HEK293 (cell line): ENCODE results near the gene MYO5B.
"Not testable (repeated sequence)": the region's sequence is repeated elsewhere in the genome, so short reads cannot be mapped to it uniquely, and the experiment has no call there.

Source experiments
- CTCF ChIA-PET: fragments of 350-600 bp; formaldehyde crosslinking; extraction: SDS; loops from one replicate; lab custom pipeline; 2021; ENCODE audit warnings: antibody characterized with exemption; lab: Yijun Ruan, JAX
- POLR2A ChIA-PET: fragments of 300-600 bp; formaldehyde crosslinking; extraction: SDS; loops from one replicate; lab custom pipeline; 2020; ENCODE audit warnings: antibody characterized with exemption, inconsistent platforms; lab: Yijun Ruan, JAX
- H3K27ac ChIP-seq: fragments of 200-500 bp; sonication (Bioruptor generic); 2 replicates; pipeline ENCODE4 v1.5.1; 2014; ENCODE audit warnings: low read depth, low read length, control low read depth, inconsistent platforms; ENCODE audit errors: extremely low read depth
- H3K36me3 ChIP-seq, 2 experiments: fragments of 200-500 bp in 1 of 2; sonication (Bioruptor generic) in 1 of 2; 1 replicate in 1 of 2; 2 replicates in 1 of 2; pipeline ENCODE4 v1.5.1; 2014 to 2017; ENCODE audit warnings: inconsistent platforms in 2 of 2, low read length in 2 of 2; ENCODE audit not compliant: control insufficient read depth in 2 of 2, insufficient read depth in 1 of 2
- H3K4me1 ChIP-seq: fragments of 200-500 bp; sonication (Bioruptor generic); 2 replicates; pipeline ENCODE4 v1.5.1; 2014; ENCODE audit warnings: mild to moderate bottlenecking, low read length, inconsistent platforms; ENCODE audit not compliant: control insufficient read depth, insufficient read depth
- H3K4me3 ChIP-seq: 2 replicates; pipeline ENCODE4 v1.5.1; 2011; ENCODE audit warnings: low read depth, mild to moderate bottlenecking, control low read depth, low read length, moderate library complexity
- H3K9me3 ChIP-seq: fragments of 200-500 bp; sonication (Bioruptor generic); 2 replicates; pipeline ENCODE4 v1.5.1; 2014; ENCODE audit warnings: low read depth, low read length, inconsistent platforms; ENCODE audit not compliant: control insufficient read depth, insufficient read depth
- SETDB1 ChIP-seq: IDR thresholded peaks from one replicate; pipeline ENCODE4 v1.6.1; 2017; ENCODE audit warnings: mild to moderate bottlenecking, low read length, moderate library complexity, mixed read lengths; ENCODE audit not compliant: insufficient read length
- ZBTB8A ChIP-seq: fragments of 450-650 bp; formaldehyde crosslinking; IDR thresholded peaks from 2 replicates; pipeline ENCODE4 v1.5.1; 2016; ENCODE audit warnings: missing biosample characterization, missing genetic modification characterization
- ZNF112 ChIP-seq: fragments of 450-650 bp; formaldehyde crosslinking; IDR thresholded peaks from 2 replicates; pipeline ENCODE4 v1.5.0; 2017; ENCODE audit warnings: missing biosample characterization, missing genetic modification characterization
- ZNF23 ChIP-seq: fragments of 450-650 bp; formaldehyde crosslinking; IDR thresholded peaks from 2 replicates; pipeline ENCODE4 v1.5.1; 2016; ENCODE audit warnings: missing biosample characterization, missing genetic modification characterization, borderline replicate concordance
- ZNF335 ChIP-seq: fragments of 450-650 bp; formaldehyde crosslinking; conservative IDR thresholded peaks from 2 replicates; pipeline ENCODE4 v1.5.1; 2016; ENCODE audit warnings: missing biosample characterization, missing genetic modification characterization
- ZNF549 ChIP-seq: fragments of 450-650 bp; IDR thresholded peaks from 2 replicates; pipeline ENCODE4 v1.5.1; 2018; ENCODE audit warnings: missing biosample characterization, missing genetic modification characterization, mild to moderate bottlenecking, inconsistent platforms, moderate library complexity
- ZNF610 ChIP-seq: fragments of 450-650 bp; formaldehyde crosslinking; IDR thresholded peaks from 2 replicates; pipeline ENCODE4 v1.5.1; 2016; ENCODE audit warnings: missing biosample characterization, missing genetic modification characterization, borderline replicate concordance
- ZNF658 ChIP-seq: fragments of 450-650 bp; formaldehyde crosslinking; IDR thresholded peaks from 2 replicates; pipeline ENCODE4; 2016; ENCODE audit warnings: missing biosample characterization, missing genetic modification characterization
- ZSCAN16 ChIP-seq: fragments of 450-650 bp; formaldehyde crosslinking; IDR thresholded peaks from 2 replicates; pipeline ENCODE4 v1.5.1; 2016; ENCODE audit warnings: missing biosample characterization, missing genetic modification characterization
- TF ChIP-seq, protein P1 (sequence below): fragments of 450-650 bp; formaldehyde crosslinking; IDR thresholded peaks from 2 replicates; pipeline ENCODE4 v1.5.1; 2017; ENCODE audit warnings: missing biosample characterization, missing genetic modification characterization
- TF ChIP-seq, protein P2 (sequence below): fragments of 450-650 bp; IDR thresholded peaks from 2 replicates; pipeline ENCODE4 v1.5.1; 2018; ENCODE audit warnings: missing biosample characterization, missing genetic modification characterization
- TF ChIP-seq, protein P3 (sequence below): fragments of 450-650 bp; formaldehyde crosslinking; IDR thresholded peaks from 2 replicates; pipeline ENCODE4 v1.5.1; 2016; ENCODE audit warnings: missing biosample characterization, missing genetic modification characterization, borderline replicate concordance
- TF ChIP-seq, protein P4 (sequence below): fragments of 450-650 bp; formaldehyde crosslinking; IDR thresholded peaks from 2 replicates; pipeline ENCODE4 v1.5.1; 2016; ENCODE audit warnings: missing biosample characterization, missing genetic modification characterization, borderline replicate concordance
- TF ChIP-seq, protein P5 (sequence below): sonication (generic); formaldehyde crosslinking; IDR thresholded peaks from 2 replicates; pipeline ENCODE4 v1.8.1; 2022; ENCODE audit warnings: mild to moderate bottlenecking, moderate library complexity, missing genetic modification reagents
- TF ChIP-seq, protein P6 (sequence below): fragments of 450-650 bp; formaldehyde crosslinking; IDR thresholded peaks from 2 replicates; pipeline ENCODE4 v1.5.1; 2016; ENCODE audit warnings: missing biosample characterization, missing genetic modification characterization
- TF ChIP-seq, protein P7 (sequence below): fragments of 450-650 bp; formaldehyde crosslinking; IDR thresholded peaks from 2 replicates; pipeline ENCODE4 v1.5.1; 2016; ENCODE audit warnings: missing biosample characterization, missing genetic modification characterization

The MYO5B gene

DNA sequence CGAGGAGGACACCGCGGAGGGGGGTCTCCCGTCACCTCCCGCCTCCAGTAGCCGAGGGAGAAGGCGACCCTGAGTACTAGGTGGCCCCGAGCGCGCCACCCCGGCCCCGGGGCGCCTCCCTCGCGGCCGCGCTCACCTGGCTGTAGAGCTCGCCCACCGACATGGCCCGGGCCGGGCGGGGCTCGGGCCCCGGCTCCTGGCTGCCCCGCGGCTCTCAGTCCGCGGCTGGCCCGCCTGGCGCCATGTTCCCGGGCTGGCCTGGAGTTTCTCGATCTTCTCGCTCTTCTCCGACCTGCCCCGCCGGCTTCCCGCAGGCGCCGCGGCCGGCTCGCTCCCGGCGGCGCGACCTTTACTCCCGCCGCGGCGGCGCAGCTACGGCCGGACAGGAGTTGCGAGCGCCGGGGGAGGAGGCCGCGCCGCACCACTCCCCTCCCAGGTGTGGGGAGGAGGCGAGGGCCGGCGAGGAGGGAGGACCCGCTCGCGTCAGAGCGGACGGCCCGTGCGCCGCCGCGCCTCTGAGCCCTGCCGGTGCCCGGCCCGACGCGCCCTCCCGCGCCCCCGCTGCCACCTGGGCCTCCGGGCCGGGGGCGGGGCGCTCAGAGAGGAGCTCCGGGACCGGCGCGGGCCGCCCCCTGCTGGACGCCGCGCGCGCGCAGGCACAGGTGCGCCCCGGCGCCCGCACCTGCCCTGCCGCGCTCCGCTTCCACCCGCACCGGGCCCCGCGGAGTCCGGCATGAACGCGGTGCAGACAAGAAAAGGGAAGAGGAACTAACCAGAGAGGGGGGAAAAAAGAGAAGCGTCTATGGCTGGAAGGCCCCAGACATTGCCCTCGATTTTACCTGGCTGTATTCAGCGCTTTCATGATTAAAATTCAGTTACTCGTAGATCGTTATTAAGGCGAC lies at the start of gene MYO5B (continued):
- TF ChIP-seq, protein P1, sequence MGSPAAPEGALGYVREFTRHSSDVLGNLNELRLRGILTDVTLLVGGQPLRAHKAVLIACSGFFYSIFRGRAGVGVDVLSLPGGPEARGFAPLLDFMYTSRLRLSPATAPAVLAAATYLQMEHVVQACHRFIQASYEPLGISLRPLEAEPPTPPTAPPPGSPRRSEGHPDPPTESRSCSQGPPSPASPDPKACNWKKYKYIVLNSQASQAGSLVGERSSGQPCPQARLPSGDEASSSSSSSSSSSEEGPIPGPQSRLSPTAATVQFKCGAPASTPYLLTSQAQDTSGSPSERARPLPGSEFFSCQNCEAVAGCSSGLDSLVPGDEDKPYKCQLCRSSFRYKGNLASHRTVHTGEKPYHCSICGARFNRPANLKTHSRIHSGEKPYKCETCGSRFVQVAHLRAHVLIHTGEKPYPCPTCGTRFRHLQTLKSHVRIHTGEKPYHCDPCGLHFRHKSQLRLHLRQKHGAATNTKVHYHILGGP (tag by site-specific recombination), result no peak
- no peak for TF ChIP-seq ZNF112
- TF ChIP-seq ZNF549 (tag by site-specific recombination), result peak; percentile 29; the same call in 1 of the 2 replicates
- TF ChIP-seq, protein P2, sequence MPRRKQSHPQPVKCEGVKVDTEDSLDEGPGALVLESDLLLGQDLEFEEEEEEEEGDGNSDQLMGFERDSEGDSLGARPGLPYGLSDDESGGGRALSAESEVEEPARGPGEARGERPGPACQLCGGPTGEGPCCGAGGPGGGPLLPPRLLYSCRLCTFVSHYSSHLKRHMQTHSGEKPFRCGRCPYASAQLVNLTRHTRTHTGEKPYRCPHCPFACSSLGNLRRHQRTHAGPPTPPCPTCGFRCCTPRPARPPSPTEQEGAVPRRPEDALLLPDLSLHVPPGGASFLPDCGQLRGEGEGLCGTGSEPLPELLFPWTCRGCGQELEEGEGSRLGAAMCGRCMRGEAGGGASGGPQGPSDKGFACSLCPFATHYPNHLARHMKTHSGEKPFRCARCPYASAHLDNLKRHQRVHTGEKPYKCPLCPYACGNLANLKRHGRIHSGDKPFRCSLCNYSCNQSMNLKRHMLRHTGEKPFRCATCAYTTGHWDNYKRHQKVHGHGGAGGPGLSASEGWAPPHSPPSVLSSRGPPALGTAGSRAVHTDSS, result 0 out of 2 replicates have a peak, but pooled peaks have one; percentile 31
- TF ChIP-seq, protein P3, sequence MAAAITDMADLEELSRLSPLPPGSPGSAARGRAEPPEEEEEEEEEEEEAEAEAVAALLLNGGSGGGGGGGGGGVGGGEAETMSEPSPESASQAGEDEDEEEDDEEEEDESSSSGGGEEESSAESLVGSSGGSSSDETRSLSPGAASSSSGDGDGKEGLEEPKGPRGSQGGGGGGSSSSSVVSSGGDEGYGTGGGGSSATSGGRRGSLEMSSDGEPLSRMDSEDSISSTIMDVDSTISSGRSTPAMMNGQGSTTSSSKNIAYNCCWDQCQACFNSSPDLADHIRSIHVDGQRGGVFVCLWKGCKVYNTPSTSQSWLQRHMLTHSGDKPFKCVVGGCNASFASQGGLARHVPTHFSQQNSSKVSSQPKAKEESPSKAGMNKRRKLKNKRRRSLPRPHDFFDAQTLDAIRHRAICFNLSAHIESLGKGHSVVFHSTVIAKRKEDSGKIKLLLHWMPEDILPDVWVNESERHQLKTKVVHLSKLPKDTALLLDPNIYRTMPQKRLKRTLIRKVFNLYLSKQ (tag by site-specific recombination), result no peak
- TF ChIP-seq, protein P4, sequence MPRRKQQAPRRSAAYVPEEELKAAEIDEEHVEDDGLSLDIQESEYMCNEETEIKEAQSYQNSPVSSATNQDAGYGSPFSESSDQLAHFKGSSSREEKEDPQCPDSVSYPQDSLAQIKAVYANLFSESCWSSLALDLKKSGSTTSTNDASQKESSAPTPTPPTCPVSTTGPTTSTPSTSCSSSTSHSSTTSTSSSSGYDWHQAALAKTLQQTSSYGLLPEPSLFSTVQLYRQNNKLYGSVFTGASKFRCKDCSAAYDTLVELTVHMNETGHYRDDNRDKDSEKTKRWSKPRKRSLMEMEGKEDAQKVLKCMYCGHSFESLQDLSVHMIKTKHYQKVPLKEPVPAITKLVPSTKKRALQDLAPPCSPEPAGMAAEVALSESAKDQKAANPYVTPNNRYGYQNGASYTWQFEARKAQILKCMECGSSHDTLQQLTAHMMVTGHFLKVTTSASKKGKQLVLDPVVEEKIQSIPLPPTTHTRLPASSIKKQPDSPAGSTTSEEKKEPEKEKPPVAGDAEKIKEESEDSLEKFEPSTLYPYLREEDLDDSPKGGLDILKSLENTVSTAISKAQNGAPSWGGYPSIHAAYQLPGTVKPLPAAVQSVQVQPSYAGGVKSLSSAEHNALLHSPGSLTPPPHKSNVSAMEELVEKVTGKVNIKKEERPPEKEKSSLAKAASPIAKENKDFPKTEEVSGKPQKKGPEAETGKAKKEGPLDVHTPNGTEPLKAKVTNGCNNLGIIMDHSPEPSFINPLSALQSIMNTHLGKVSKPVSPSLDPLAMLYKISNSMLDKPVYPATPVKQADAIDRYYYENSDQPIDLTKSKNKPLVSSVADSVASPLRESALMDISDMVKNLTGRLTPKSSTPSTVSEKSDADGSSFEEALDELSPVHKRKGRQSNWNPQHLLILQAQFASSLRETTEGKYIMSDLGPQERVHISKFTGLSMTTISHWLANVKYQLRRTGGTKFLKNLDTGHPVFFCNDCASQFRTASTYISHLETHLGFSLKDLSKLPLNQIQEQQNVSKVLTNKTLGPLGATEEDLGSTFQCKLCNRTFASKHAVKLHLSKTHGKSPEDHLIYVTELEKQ (tag by site-specific recombination), result no peak
- TF ChIP-seq ZBTB8A, result peak; percentile 26; the same call in 1 of the 2 replicates
- TF ChIP-seq, protein P5, sequence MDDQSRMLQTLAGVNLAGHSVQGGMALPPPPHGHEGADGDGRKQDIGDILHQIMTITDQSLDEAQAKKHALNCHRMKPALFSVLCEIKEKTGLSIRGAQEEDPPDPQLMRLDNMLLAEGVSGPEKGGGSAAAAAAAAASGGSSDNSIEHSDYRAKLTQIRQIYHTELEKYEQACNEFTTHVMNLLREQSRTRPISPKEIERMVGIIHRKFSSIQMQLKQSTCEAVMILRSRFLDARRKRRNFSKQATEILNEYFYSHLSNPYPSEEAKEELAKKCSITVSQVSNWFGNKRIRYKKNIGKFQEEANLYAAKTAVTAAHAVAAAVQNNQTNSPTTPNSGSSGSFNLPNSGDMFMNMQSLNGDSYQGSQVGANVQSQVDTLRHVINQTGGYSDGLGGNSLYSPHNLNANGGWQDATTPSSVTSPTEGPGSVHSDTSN (CRISPR knock-in tag), result peak; percentile 64; the same call in 1 of the 2 replicates
- no peak for TF ChIP-seq ZSCAN16 (tag by site-specific recombination)

DNA sequence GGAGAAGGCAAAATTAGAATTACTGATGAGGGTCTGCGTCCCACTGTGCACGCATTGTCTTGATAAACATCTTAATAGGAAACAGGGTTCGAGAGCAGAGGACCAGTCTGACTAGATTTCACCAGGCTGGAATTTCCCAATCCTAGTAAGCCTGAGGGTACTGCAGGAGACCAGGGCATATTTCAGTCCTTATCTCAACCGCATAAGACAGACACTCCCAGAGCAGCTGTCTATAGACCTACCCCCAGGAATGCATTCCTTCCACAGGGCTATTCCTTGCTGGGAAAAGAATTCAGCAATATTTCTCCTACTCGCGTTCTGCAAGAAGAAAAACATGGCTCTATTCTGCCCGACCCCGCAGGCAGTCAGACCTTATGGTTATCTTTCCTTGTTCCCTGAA lies 46.8 kb upstream of the MYO5B start:
- H3K36me3 ChIP-seq, CTCF ChIA-PET, H3K4me3 ChIP-seq, H3K9me3 ChIP-seq, H3K27ac ChIP-seq, H3K4me1 ChIP-seq: not testable (repeated sequence)
- POLR2A ChIA-PET, result interaction anchor here (1.8 kb wide), 1 partner anchor 40 kb away, joined by 4 read pairs; the partner anchor contains the start of gene MBD1
- peak; percentile 53 for TF ChIP-seq SETDB1

DNA sequence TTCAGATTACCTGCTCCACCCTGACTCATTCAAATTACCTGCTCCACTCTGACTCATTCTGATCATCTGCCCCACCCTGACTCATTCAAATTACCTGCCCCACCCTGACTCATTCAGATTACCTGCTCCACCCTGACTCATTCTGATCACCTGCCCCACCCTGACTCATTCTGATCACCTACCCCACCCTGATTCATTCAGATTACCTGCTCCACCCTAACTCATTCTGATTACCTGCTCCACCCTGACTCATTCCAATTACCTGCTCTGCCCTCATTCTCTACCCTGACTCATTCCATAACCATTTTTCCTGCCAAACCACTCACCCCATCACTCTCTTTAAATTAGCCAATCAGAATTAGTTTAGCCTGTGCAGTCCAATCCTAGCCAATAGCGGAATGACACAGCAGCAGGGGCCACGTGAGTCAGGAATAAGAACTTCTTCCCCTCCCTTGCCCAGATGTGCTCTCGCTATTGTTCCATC lies 45.2 kb upstream of the MYO5B start:
- Histone ChIP-seq H3K36me3 (no peaks in the 10 kb centered on the region; a peak in 1 of 3 replicates), H3K4me1 (no peaks in the 10 kb centered on the region), H3K27ac (no peak overlapping the region), H3K9me3 (no peaks in the 10 kb centered on the region), H3K4me3 (no peak overlapping the region)
- ChIA-PET POLR2A (no interaction called here), CTCF (interaction anchor here (1.2 kb wide), 1 partner anchor 22 kb away, joined by 4 read pairs; no protein-coding TSS in a partner anchor)
- TF ChIP-seq, protein P6, sequence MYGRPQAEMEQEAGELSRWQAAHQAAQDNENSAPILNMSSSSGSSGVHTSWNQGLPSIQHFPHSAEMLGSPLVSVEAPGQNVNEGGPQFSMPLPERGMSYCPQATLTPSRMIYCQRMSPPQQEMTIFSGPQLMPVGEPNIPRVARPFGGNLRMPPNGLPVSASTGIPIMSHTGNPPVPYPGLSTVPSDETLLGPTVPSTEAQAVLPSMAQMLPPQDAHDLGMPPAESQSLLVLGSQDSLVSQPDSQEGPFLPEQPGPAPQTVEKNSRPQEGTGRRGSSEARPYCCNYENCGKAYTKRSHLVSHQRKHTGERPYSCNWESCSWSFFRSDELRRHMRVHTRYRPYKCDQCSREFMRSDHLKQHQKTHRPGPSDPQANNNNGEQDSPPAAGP (tag by site-specific recombination), result peak; percentile 99
- TF ChIP-seq ZNF610 (tag by site-specific recombination), result no peak
- no peak for TF ChIP-seq ZNF335 (tag by site-specific recombination)
- no peak for TF ChIP-seq ZNF23
- peak; percentile 51; the same call in 1 of the 2 replicates for TF ChIP-seq ZNF658 (tag by site-specific recombination)
- TF ChIP-seq, protein P7, sequence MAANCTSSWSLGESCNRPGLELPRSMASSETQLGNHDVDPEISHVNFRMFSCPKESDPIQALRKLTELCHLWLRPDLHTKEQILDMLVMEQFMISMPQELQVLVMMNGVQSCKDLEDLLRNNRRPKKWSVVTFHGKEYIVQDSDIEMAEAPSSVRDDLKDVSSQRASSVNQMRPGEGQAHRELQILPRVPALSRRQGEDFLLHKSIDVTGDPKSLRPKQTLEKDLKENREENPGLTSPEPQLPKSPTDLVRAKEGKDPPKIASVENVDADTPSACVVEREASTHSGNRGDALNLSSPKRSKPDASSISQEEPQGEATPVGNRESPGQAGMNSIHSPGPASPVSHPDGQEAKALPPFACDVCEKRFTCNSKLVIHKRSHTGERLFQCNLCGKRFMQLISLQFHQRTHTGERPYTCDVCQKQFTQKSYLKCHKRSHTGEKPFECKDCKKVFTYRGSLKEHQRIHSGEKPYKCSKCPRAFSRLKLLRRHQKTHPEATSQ (tag by site-specific recombination), result 0 out of 2 replicates have a peak, but pooled peaks have one; percentile 42
